ENCODE results near the gene GSC2.

Gene GSC2

GRCh38 chr22:19103880-19104821 lies 45.9 kb downstream of the GSC2 start:
- DNase-seq (ENCODE audit: low spot score) = no peak
- TF ChIP-seq CTCF (IDR thresholded peaks at IDR 0.05; ENCODE audit: borderline replicate concordance, control extremely low read depth, extremely low read depth, insufficient read depth, missing control alignments) = no peak
- in situ Hi-C loops (cut with MboI; ENCODE audit: low sequenced_read_pairs, unreplicated experiment) = no loop called here

- in situ Hi-C loops (cut with MboI; ENCODE audit: low sequenced_read_pairs, unreplicated experiment) = no loop called here
- DNase-seq (ENCODE audit: low spot score) = no peak
- no peak for TF ChIP-seq CTCF (IDR thresholded peaks at IDR 0.05; ENCODE audit: borderline replicate concordance, control extremely low read depth, extremely low read depth, insufficient read depth, missing control alignments)
Observed at GRCh38 chr22:19098157-19098556, 51.9 kb downstream of the GSC2 start.

- DNase-seq (ENCODE audit: low spot score) = no peak
- no peak for TF ChIP-seq CTCF (IDR thresholded peaks at IDR 0.05; ENCODE audit: borderline replicate concordance, control extremely low read depth, extremely low read depth, insufficient read depth, missing control alignments)
- in situ Hi-C loops (cut with MboI; ENCODE audit: low sequenced_read_pairs, unreplicated experiment) = no loop called here
Observed at GRCh38 chr22:19097518-19097917, 52.6 kb downstream of the GSC2 start.
